SU-DHL-6 (cell line): Measurements from ENCODE around the gene SHISA9.

Experiments used
- CTCF ChIP-seq: fragments of 200-600 bp; sonication (generic); IDR thresholded peaks from one replicate; pipeline ENCODE4 v1.5.1; 2017; ENCODE audit warnings: antibody characterized with exemption, mild to moderate bottlenecking, low read length, moderate library complexity; ENCODE audit not compliant: insufficient read depth, poor library complexity, severe bottlenecking
- EZH2phosphoT487 ChIP-seq: fragments of 200-600 bp; sonication (generic), shearing (Covaris generic); conservative IDR thresholded peaks from 2 replicates; pipeline ENCODE4 v1.6.1; 2018; ENCODE audit warnings: mild to moderate bottlenecking, antibody characterized with exemption, low read length, moderate library complexity, mixed read lengths

GRCh38 chr16:13081825-13082331 lies 180.5 kb downstream of the SHISA9 start:
- TF ChIP-seq CTCF = no peak
- TF ChIP-seq EZH2phosphoT487 = no peak
